MM.1S (cell line): ENCODE results near the gene TSN.
"Not testable (repeated sequence)": the region's sequence is repeated elsewhere in the genome, so short reads cannot be mapped to it uniquely, and the experiment has no call there.

Experiments
- DNase-seq: peaks from one replicate; pipeline ENCODE4 v3.0.0-alpha.2; 2015
- H2AFZ ChIP-seq: fragments of 300-600 bp; sonication (generic); 2 replicates; pipeline ENCODE4 v1.6.0; 2016; ENCODE audit warnings: antibody characterized with exemption, low read length
- H3F3A ChIP-seq: fragments of 300-600 bp; sonication (generic); 2 replicates; pipeline ENCODE4 v1.6.1; 2016; ENCODE audit warnings: mild to moderate bottlenecking, antibody characterized with exemption, low read length, moderate library complexity, mixed read lengths; ENCODE audit not compliant: insufficient read depth
- H3K27ac ChIP-seq: fragments of 300-600 bp; sonication (generic); 2 replicates; pipeline ENCODE4 v1.5.1; 2016; ENCODE audit warnings: mild to moderate bottlenecking, low read length
- H3K27me3 ChIP-seq: fragments of 300-600 bp; sonication (generic); replicated peaks from 2 replicates; pipeline ENCODE4 v1.6.0; 2016; ENCODE audit warnings: low read length; ENCODE audit not compliant: insufficient read depth
- H3K36me3 ChIP-seq: fragments of 300-600 bp; sonication (generic); replicated peaks from 2 replicates; pipeline ENCODE4 v1.6.1; 2016; ENCODE audit warnings: mild to moderate bottlenecking, low read length, mixed read lengths; ENCODE audit not compliant: insufficient read depth
- H3K4me1 ChIP-seq: fragments of 300-600 bp; sonication (generic); 2 replicates; pipeline ENCODE4 v1.6.1; 2016; ENCODE audit warnings: low read length, mixed read lengths
- H3K4me2 ChIP-seq: fragments of 300-600 bp; sonication (generic); 2 replicates; pipeline ENCODE4 v1.6.0; 2016; ENCODE audit warnings: low read depth, low read length
- H3K4me3 ChIP-seq: fragments of 300-600 bp; sonication (generic); 2 replicates; pipeline ENCODE4 v1.5.1; 2016; ENCODE audit warnings: low read length, mixed read lengths
- H3K79me2 ChIP-seq: fragments of 300-600 bp; sonication (generic); 2 replicates; pipeline ENCODE4 v1.6.1; 2016; ENCODE audit warnings: mixed run types, low read length, mixed read lengths
- H3K9ac ChIP-seq: fragments of 300-600 bp; sonication (generic); 2 replicates; pipeline ENCODE4 v1.6.1; 2016; ENCODE audit warnings: low read length, mixed read lengths
- H3K9me2 ChIP-seq: fragments of 300-600 bp; sonication (generic); replicated peaks from 2 replicates; pipeline ENCODE4 v1.6.1; 2016; ENCODE audit warnings: mild to moderate bottlenecking, low read length, mixed read lengths; ENCODE audit not compliant: insufficient read depth
- H3K9me3 ChIP-seq: fragments of 300-600 bp; sonication (generic); replicated peaks from 2 replicates; pipeline ENCODE4 v1.6.1; 2016; ENCODE audit warnings: mild to moderate bottlenecking, low read length, mixed read lengths; ENCODE audit not compliant: insufficient read depth
- H4K20me1 ChIP-seq: fragments of 300-600 bp; sonication (generic); 2 replicates; pipeline ENCODE4 v1.6.1; 2016; ENCODE audit warnings: mild to moderate bottlenecking, low read length, moderate library complexity, mixed read lengths; ENCODE audit not compliant: insufficient read depth
- EZH2 ChIP-seq: fragments of 300-600 bp; sonication (generic); optimal IDR thresholded peaks from 2 replicates; pipeline ENCODE3; 2017; ENCODE audit warnings: low read depth, mild to moderate bottlenecking, antibody characterized with exemption, low read length, mixed read lengths
- EZH2phosphoT487 ChIP-seq: fragments of 300-600 bp; sonication (generic); IDR thresholded peaks from 2 replicates; pipeline ENCODE4 v1.6.1; 2018; ENCODE audit warnings: antibody characterized with exemption, low read length
- TF ChIP-seq, protein P1 (sequence below): fragments of 300-600 bp; sonication (generic); IDR thresholded peaks from 2 replicates; pipeline ENCODE4 v1.5.1; 2016; ENCODE audit warnings: antibody characterized with exemption, low read length, mixed read lengths

TSN gene

DNA sequence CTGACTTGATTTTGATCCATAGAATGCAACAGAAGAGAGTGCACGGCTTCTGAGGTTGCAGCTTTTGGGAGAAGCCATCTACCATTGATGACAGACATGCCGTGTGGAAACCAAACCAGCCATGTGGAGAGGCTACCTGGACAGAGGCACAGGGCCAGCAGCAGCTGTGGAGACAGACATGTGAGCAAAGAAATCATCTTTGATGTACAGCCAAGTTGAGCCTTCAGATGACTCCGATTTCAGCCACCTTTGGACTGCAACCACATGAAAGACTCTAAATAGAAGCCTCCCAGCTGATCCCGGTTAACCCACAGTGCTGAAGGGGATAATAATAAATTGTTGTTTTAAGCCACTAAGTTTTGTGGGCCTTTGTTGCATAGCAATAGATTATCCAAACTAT is 54.2 kb downstream of the TSN start:
- H2AFZ ChIP-seq = no peak overlapping the region

DNA sequence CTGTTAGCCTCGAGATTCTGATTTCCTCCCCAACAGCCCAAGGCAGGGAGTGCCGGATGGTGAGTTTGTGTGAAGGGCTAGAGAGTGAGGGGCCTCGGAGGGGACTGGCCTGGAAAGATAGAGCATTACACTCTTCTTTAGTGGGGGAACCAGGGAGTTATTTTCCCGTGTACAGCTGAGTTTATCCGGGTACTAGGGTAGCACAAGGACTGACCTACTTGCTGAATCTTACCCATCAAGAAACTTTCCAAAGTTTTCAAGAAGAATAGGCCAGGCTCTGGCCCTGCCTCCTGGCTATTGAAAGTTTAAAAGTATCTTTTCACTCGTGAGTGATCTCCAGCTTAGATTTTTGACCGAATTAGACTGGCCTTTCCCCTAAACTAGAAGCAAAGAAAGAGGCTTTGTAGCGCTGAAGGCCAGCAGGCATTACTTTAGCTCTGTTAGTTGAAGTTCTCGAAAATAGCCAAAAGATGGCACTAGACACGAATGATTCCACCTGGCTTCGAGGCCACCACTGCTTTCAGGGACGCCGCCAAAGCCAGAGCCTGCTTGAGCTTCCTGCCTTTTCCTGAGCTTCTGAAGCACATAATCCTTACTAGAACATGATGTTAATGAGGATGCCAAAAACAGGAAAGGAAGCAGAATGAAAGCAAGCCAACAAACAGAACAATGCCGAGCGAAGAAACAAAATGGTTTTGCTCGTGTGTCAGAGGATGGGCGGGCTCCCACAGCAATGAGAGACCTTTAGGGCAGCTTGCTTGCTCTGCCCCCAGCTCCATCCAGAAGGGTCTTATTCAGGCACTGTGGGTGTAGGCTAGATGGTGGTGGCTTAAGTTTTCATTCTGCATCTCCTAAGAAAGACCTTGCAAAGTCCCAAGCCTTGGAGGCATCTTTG is 55.8 kb downstream of the TSN start:
- Histone ChIP-seq H3K9me3 (no peaks in the 10 kb centered on the region), H3K4me2 (no peak overlapping the region), H3K9ac (no peak overlapping the region), H3K27me3 (no peaks in the 10 kb centered on the region), H2AFZ (peak overlapping the region; percentile 46; the same call in 1 of the 2 replicates), H3K9me2 (no peaks in the 10 kb centered on the region), H3K27ac (no peak overlapping the region), H3K79me2 (no peaks in the 10 kb centered on the region), H3K4me3 (no peak overlapping the region), H4K20me1 (no peaks in the 10 kb centered on the region), H3K4me1 (no peaks in the 10 kb centered on the region), H3K36me3 (no peaks in the 10 kb centered on the region), H3F3A (no peaks in the 10 kb centered on the region)
- peak; percentile 54 for DNase-seq
- TF ChIP-seq EZH2 = no peak
- TF ChIP-seq, protein P1, sequence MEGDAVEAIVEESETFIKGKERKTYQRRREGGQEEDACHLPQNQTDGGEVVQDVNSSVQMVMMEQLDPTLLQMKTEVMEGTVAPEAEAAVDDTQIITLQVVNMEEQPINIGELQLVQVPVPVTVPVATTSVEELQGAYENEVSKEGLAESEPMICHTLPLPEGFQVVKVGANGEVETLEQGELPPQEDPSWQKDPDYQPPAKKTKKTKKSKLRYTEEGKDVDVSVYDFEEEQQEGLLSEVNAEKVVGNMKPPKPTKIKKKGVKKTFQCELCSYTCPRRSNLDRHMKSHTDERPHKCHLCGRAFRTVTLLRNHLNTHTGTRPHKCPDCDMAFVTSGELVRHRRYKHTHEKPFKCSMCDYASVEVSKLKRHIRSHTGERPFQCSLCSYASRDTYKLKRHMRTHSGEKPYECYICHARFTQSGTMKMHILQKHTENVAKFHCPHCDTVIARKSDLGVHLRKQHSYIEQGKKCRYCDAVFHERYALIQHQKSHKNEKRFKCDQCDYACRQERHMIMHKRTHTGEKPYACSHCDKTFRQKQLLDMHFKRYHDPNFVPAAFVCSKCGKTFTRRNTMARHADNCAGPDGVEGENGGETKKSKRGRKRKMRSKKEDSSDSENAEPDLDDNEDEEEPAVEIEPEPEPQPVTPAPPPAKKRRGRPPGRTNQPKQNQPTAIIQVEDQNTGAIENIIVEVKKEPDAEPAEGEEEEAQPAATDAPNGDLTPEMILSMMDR = peak; percentile 61

More for the DNA sequence above, 54.2 kb downstream of the TSN start:
- H3K36me3 ChIP-seq = no peaks in the 10 kb centered on the region
- DNase-seq = no peak
- H3K27ac ChIP-seq = no peak overlapping the region
- no peaks in the 10 kb centered on the region for H3K9me3 ChIP-seq
- TF ChIP-seq EZH2phosphoT487 = no peak
- TF ChIP-seq EZH2 = no peak
- TF ChIP-seq, protein P1 = no peak
- H4K20me1 ChIP-seq = no peaks in the 10 kb centered on the region
- no peak overlapping the region for H3K4me2 ChIP-seq
- no peaks in the 10 kb centered on the region for H3F3A ChIP-seq
- no peaks in the 10 kb centered on the region for H3K4me1 ChIP-seq
- no peaks in the 10 kb centered on the region for H3K9me2 ChIP-seq
- no peaks in the 10 kb centered on the region for H3K79me2 ChIP-seq
- no peaks in the 10 kb centered on the region for H3K27me3 ChIP-seq
- no peak overlapping the region for H3K9ac ChIP-seq
- no peak overlapping the region for H3K4me3 ChIP-seq

GRCh38 chr2:121813083-121813482 is 57.6 kb downstream of the TSN start:
- not testable (repeated sequence) for H3K9ac ChIP-seq, H3F3A ChIP-seq, H4K20me1 ChIP-seq, H2AFZ ChIP-seq, H3K79me2 ChIP-seq, H3K4me3 ChIP-seq, H3K9me3 ChIP-seq, H3K36me3 ChIP-seq, H3K27me3 ChIP-seq, H3K4me2 ChIP-seq, H3K4me1 ChIP-seq, H3K9me2 ChIP-seq, H3K27ac ChIP-seq, DNase-seq

- TF ChIP-seq, protein P1 = no peak
- TF ChIP-seq EZH2 (no peak), EZH2phosphoT487 (no peak)
- no peaks in the 10 kb centered on the region for H4K20me1 ChIP-seq
- H3K9me2 ChIP-seq = no peaks in the 10 kb centered on the region
- H3K4me3 ChIP-seq = no peak overlapping the region
- DNase-seq = no peak
- H2AFZ ChIP-seq = no peak overlapping the region
- 0 out of 2 replicates have a peak, but pooled peaks cover 4% of the 10 kb centered on the region for H3K4me1 ChIP-seq
- H3K9ac ChIP-seq = no peak overlapping the region
- H3K27ac ChIP-seq = no peak overlapping the region
- no peaks in the 10 kb centered on the region for H3F3A ChIP-seq
- H3K27me3 ChIP-seq = no peaks in the 10 kb centered on the region
- H3K4me2 ChIP-seq = no peak overlapping the region
- no peaks in the 10 kb centered on the region for H3K79me2 ChIP-seq
- no peaks in the 10 kb centered on the region for H3K36me3 ChIP-seq
- H3K9me3 ChIP-seq = no peaks in the 10 kb centered on the region
Observed at GRCh38 chr2:121815216-121815615, 59.8 kb downstream of the TSN start.
